Skeletal muscle satellite cell (primary cell): Measurements from ENCODE around the gene ZNF674.
"Not testable (repeated sequence)": the region's sequence is repeated elsewhere in the genome, so short reads cannot be mapped to it uniquely, and the experiment has no call there.

Experiments
- H3K27me3 ChIP-seq: 2 replicates; pipeline ENCODE4 v1.7.0; 2013; ENCODE audit warnings: low read length; ENCODE audit not compliant: control insufficient read depth, insufficient read depth
- H3K36me3 ChIP-seq: 2 replicates; pipeline ENCODE4 v1.7.0; 2013; ENCODE audit warnings: mild to moderate bottlenecking, control low read depth, low read length; ENCODE audit not compliant: insufficient read depth
- H3K4me1 ChIP-seq: 2 replicates; pipeline ENCODE4 v1.7.0; 2013; ENCODE audit warnings: low read length; ENCODE audit not compliant: control insufficient read depth, insufficient read depth
- H3K4me2 ChIP-seq: 2 replicates; pipeline ENCODE4 v1.7.0; 2013; ENCODE audit warnings: mild to moderate bottlenecking, low read length
- H3K4me3 ChIP-seq: 2 replicates; pipeline ENCODE4 v1.7.0; 2013; ENCODE audit warnings: low read length
- H3K9ac ChIP-seq: 2 replicates; pipeline ENCODE4 v1.7.0; 2013; ENCODE audit warnings: mild to moderate bottlenecking, low read depth, low read length, moderate library complexity
- H3K9me3 ChIP-seq: replicated peaks from 2 replicates; pipeline ENCODE4 v1.7.0; 2013; ENCODE audit warnings: mild to moderate bottlenecking, control low read depth, low read length

ZNF674 gene

DNA sequence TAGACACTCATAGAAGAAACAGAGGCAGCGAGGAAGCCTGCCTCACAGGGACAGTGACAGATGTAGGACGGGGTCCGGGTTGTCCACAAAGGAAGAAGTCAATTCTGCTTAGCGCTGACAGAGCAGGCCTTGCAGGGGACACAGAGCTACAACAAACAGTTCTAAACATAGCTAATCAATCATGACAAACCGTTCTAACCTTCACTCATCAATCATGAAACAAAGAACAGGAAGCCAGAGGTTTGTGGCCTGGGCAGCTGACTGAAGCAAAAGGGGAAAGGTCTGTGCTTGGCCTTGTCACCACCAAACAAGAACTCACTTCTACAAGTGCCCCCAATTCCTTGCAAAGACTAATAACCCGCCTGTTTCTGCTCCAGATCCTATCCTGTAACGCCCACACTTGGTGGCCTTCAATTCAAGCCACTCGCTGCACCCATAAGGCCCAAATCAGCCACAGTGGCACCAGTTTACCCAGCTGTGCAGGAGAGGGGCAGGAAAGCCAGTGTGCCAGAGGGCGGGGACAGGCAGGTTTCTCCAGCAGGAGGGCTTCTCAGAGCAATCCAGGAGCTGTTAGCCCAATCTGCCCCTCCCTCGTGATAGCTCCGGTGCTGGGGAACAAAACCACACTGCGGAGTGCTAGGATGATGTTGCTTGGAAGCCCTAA lies 15.3 kb downstream of the ZNF674 start:
- not testable (repeated sequence) for H3K4me1 ChIP-seq, H3K9ac ChIP-seq, H3K4me2 ChIP-seq, H3K9me3 ChIP-seq, H3K4me3 ChIP-seq, H3K36me3 ChIP-seq, H3K27me3 ChIP-seq

DNA sequence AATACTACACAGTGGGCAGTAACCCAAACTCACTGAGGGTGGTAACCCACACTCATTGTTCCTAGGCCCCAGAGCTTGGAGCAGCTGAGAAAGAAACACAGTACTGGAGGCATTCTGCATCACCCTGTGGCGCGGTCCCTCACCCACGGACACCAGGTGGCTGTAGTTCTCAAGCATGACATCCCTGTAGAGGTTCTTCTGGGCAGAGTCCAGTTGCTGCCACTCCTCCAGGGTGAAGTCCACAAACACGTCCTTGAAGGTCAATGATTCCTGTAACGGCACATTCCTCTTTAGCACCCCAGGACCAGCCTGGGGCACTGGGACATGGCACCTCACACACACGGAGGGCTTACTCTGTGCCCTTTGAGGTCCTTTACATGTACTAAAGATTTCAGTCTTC lies 16.6 kb downstream of the ZNF674 start:
- H3K4me1 ChIP-seq, H3K4me2 ChIP-seq, H3K9me3 ChIP-seq, H3K9ac ChIP-seq, H3K36me3 ChIP-seq, H3K27me3 ChIP-seq, H3K4me3 ChIP-seq: not testable (repeated sequence)

DNA sequence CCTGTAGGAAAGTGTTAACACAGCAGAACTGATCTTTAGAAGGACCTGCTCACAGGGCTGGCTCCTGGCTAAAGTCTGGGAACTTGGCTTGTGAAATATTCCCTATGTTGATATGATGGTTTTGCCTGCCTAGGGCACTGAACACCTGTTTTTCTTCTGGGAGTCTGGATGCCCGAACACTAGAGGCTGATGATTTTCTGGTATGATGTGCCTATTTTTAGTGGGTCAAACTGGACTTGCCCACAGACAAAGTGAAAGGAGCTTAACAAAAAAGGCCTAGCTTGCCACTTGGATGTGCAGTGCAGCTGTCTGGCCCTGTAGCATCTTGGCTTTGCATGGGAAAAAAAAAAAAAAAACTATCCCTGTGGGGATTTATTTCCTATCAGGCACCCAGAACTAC lies 39.1 kb downstream of the ZNF674 start:
- Histone ChIP-seq H3K36me3 (peaks cover 8% of the 10 kb centered on the region), H3K4me2 (no peak overlapping the region), H3K4me1 (no peaks in the 10 kb centered on the region), H3K4me3 (no peak overlapping the region), H3K9me3 (peaks cover 17% of the 10 kb centered on the region), H3K27me3 (no peaks in the 10 kb centered on the region), H3K9ac (no peak overlapping the region)

DNA sequence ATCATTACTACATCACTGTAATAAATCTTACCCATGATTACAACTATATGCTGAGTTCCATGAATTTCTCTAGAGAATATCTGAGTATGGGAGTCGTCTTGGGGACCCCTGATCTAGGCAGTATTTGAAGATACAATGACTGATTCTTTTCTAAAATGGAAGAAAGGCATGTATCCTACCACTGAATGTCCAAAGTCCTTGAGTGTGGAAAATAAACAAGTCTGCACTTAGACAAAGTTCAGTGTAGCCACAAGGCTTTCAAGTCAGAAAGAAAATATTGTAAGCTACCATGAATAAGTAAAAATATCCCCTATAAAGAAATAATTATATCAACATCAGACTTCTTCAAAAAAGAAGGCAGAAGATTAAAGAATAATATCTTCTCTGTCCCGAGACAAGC lies 42.4 kb downstream of the ZNF674 start:
- Histone ChIP-seq H3K36me3 (peaks cover 11% of the 10 kb centered on the region), H3K9me3 (peaks cover 43% of the 10 kb centered on the region)

DNA sequence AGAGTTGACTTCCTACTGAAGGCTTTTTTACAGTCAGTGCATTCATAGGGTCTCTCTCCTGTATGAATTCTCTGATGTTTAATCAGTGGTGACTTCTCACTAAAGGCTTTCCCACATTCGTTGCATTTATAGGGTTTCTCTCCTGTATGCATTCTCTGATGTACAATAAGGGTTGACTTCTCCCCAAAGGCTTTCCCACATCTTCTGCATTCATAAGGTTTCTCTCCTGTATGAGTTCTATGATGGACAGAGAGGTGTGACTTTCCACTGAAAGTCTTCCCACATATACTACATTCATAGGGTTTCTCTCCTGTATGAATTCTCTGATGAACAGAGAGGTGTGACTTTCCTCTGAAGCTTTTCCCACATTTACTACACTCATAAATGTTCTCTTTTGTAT lies 45.2 kb downstream of the ZNF674 start:
- Histone ChIP-seq H3K27me3 (no peaks in the 10 kb centered on the region), H3K4me3 (no peak overlapping the region), H3K4me1 (no peaks in the 10 kb centered on the region), H3K36me3 (peaks cover 7% of the 10 kb centered on the region), H3K4me2 (no peak overlapping the region), H3K9ac (no peak overlapping the region), H3K9me3 (peaks cover 52% of the 10 kb centered on the region)

More for the DNA sequence above, 42.4 kb downstream of the ZNF674 start:
- no peaks in the 10 kb centered on the region for H3K4me1 ChIP-seq
- no peak overlapping the region for H3K4me3 ChIP-seq
- no peak overlapping the region for H3K4me2 ChIP-seq
- no peak overlapping the region for H3K9ac ChIP-seq
- no peaks in the 10 kb centered on the region for H3K27me3 ChIP-seq

DNA sequence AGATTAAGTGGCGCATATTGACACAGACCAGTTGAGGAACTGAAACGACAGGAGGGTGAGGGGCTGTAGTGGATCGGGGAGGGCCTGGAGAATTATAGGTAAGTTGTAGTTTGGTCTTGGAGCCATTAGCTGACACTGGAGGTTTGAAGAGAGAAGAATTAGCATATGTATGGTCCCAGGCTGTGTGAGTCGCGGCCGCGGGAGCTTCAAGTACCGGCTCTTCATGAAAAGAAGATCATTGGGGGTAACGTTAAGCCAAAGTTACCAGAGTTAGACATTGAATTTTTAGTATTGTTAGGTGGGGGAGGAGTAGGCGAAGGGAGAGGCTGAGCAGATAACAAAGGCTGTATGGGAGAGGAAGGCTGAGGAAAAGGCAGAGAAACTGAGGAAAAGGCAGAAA lies 56.5 kb downstream of the ZNF674 start:
- Histone ChIP-seq H3K27me3 (no peaks in the 10 kb centered on the region), H3K9me3 (peaks cover 7% of the 10 kb centered on the region), H3K4me3 (no peak overlapping the region), H3K9ac (no peak overlapping the region), H3K4me1 (no peaks in the 10 kb centered on the region), H3K36me3 (no peaks in the 10 kb centered on the region), H3K4me2 (no peak overlapping the region)

DNA sequence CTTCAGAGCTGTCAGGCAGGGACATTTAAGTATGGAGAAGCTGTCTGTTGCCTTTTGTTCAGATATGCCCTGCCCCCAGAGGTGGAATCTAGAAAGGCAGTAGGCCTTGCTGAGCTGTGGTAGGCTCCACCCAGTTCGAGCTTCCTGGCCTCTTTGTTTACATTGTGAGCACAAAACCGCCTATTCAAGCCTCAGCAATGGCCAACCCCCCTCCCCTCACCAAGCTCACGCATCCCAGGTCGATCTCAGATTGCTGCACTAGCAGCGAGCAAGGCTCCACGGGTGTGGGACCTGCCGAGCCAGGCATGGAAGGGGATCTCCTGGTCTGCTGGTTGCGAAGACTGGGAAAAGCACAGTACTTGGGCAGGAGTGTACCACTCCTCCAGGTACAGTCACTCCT lies 59.3 kb downstream of the ZNF674 start:
- H3K36me3 ChIP-seq, result no peaks in the 10 kb centered on the region
- H3K9me3 ChIP-seq, result peaks cover 3% of the 10 kb centered on the region
- no peaks in the 10 kb centered on the region for H3K4me1 ChIP-seq
- no peak overlapping the region for H3K9ac ChIP-seq
- H3K4me2 ChIP-seq, result no peak overlapping the region
- H3K4me3 ChIP-seq, result no peak overlapping the region
- H3K27me3 ChIP-seq, result no peaks in the 10 kb centered on the region

DNA sequence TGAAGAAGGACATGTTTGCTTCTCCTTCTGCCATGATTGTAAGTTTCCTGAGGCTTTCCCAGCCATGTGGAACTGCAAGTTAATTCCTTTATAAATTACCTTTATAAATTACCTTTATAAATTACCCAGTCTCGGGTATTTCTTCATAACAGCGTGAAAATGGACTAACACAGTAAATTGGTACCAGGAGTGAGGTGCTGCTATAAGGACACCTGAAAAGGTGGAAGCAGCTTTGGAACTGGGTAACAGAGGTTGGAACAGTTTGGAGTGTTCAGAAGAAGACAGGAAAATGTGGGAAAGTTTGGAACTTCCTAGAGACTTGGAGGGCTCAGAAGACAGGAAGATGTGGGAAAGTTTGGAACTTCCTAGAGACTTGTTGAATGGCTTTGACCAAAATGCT lies 66.6 kb downstream of the ZNF674 start:
- H3K27me3 ChIP-seq, H3K9me3 ChIP-seq, H3K4me1 ChIP-seq, H3K4me3 ChIP-seq, H3K36me3 ChIP-seq, H3K9ac ChIP-seq, H3K4me2 ChIP-seq: not testable (repeated sequence)

DNA sequence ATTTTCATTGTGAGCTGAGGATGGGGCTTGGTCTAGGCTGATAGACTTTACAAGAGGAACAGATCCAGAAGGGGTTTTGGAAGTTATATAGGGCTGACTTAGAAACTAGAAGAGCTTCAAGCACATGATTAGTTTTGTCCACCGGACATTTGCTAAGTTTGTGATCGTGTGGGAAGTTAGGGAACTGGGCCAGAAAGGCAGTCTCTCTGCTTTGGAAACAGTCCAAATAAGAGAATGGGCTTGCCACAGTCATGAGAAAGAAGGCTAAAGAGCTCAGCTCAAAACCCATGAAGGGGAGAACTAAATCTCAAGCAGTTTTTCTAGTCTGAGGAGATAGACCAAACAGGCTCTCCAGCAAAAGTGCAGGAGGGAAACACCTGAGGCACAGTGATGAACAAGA lies 67.8 kb downstream of the ZNF674 start:
- peaks cover 14% of the 10 kb centered on the region for H3K36me3 ChIP-seq
- no peak overlapping the region for H3K9ac ChIP-seq
- no peak overlapping the region for H3K4me3 ChIP-seq
- H3K9me3 ChIP-seq, result peaks cover 4% of the 10 kb centered on the region
- H3K27me3 ChIP-seq, result no peaks in the 10 kb centered on the region
- no peaks in the 10 kb centered on the region for H3K4me1 ChIP-seq
- H3K4me2 ChIP-seq, result no peak overlapping the region

DNA sequence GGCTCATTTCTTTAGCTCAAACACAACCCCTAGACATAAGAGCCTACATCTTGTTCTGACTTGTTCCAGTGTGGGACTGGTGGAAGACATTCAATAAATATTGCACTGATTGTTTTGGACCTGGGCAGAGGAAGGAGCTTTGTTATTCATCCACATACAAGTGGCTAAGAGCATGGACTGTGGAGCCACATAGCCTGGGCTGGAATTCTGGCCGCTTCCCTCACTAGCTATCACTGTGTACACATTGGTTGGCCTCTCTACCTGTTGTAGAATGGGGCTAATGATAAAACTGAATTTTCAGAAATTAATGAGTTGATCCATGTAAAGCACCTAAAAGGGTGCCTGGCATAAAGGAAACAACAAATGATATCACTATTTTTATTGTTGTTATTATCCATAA lies 80.0 kb downstream of the ZNF674 start:
- Histone ChIP-seq H3K4me1 (no peaks in the 10 kb centered on the region), H3K4me2 (no peak overlapping the region), H3K9me3 (peaks cover 6% of the 10 kb centered on the region), H3K36me3 (peaks cover 16% of the 10 kb centered on the region), H3K27me3 (no peaks in the 10 kb centered on the region), H3K4me3 (no peak overlapping the region), H3K9ac (no peak overlapping the region)

DNA sequence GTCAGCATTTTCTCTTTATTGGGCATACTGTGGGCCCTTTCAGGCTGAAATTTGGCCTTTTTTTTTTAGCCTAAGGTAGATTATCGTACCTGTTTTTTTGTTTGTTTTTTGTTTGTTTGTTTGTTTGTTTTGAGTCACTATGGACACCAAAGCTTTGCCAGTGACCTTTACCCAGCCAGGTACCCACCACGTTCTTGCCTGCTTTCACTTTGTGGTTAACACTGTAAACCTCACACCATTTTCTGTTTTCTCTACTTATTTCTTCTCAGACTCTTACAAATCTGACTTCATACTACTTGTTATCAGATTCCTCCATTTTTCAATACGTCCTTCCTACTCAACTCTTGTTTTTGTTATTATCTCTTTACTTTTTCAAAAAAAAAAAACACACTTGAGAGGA lies 81.5 kb downstream of the ZNF674 start:
- Histone ChIP-seq H3K27me3 (no peaks in the 10 kb centered on the region), H3K4me3 (no peak overlapping the region), H3K9me3 (peaks cover 3% of the 10 kb centered on the region), H3K4me2 (no peak overlapping the region), H3K9ac (no peak overlapping the region), H3K36me3 (peaks cover 16% of the 10 kb centered on the region), H3K4me1 (no peaks in the 10 kb centered on the region)

DNA sequence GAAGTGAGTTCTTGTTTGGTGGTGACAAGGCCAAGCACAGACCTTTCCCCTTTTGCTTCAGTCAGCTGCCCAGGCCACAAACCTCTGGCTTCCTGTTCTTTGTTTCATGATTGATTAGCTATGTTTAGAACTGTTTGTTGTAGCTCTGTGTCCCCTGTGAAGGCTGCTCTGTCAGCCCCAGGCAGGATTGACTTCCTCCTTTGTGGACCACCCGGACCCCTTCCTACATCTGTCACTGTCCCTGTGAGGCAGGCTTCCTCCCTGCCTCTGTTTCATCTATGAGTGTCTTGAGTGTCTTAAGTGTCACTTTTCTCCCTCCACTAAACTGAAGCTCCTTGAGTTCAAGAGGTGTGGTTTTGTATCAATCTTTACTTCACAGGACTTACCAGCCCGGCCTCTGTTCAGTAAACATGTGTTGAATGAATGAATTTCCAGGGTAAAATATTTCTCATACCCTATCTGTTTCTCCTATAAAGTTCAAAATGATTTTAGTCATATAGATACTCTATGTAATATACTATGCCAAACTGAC lies 83.5 kb downstream of the ZNF674 start:
- Histone ChIP-seq H3K9ac (no peak overlapping the region), H3K4me1 (no peaks in the 10 kb centered on the region)

More for the DNA sequence above, 83.5 kb downstream of the ZNF674 start:
- Histone ChIP-seq H3K4me3 (no peak overlapping the region), H3K9me3 (no peaks in the 10 kb centered on the region), H3K36me3 (peaks cover 13% of the 10 kb centered on the region), H3K4me2 (no peak overlapping the region), H3K27me3 (no peaks in the 10 kb centered on the region)
